Osteoblast (primary cell): ENCODE measurements around the gene PTK6. TPM values are rescaled to one million over a fixed set of nuclear protein-coding genes. Genes with fewer than 3 reads are reported as not detected.

ENCODE experiments used
- DNase-seq: peaks from one replicate; pipeline ENCODE4 v3.0.0; 2011; ENCODE audit warnings: low spot score, mixed read lengths; ENCODE audit not compliant: insufficient read length; ENCODE audit errors: missing footprints
- H2AFZ ChIP-seq: 2 replicates; pipeline ENCODE4 v1.6.0; 2011; ENCODE audit warnings: mild to moderate bottlenecking, low read length
- H3K27ac ChIP-seq: 2 replicates; pipeline ENCODE4 v1.5.1; 2011; ENCODE audit warnings: mild to moderate bottlenecking, low read depth, low read length, moderate library complexity
- H3K27me3 ChIP-seq: 2 replicates; pipeline ENCODE4 v1.6.0; 2012; ENCODE audit warnings: mild to moderate bottlenecking, control low read depth, inconsistent platforms, low read length, moderate library complexity; ENCODE audit not compliant: insufficient read depth
- H3K36me3 ChIP-seq: 2 replicates; pipeline ENCODE4 v1.5.1; 2011; ENCODE audit warnings: mild to moderate bottlenecking, low read length, control low read depth, moderate library complexity; ENCODE audit not compliant: insufficient read depth
- H3K4me1 ChIP-seq: 2 replicates; pipeline ENCODE4 v1.5.1; 2011; ENCODE audit warnings: mild to moderate bottlenecking, low read length, control low read depth, moderate library complexity; ENCODE audit not compliant: insufficient read depth
- H3K4me2 ChIP-seq: 2 replicates; pipeline ENCODE4 v1.6.0; 2011; ENCODE audit warnings: mild to moderate bottlenecking, low read length; ENCODE audit not compliant: insufficient read depth
- H3K4me3 ChIP-seq: fragments of 200-600 bp; sonication (generic); 3 replicates; pipeline ENCODE4 v1.5.1; 2012; ENCODE audit warnings: mild to moderate bottlenecking, low read length, inconsistent platforms; ENCODE audit not compliant: insufficient read depth
- H3K79me2 ChIP-seq: 2 replicates; pipeline ENCODE4 v1.6.0; 2012; ENCODE audit warnings: mild to moderate bottlenecking, low read length, control low read depth, inconsistent platforms; ENCODE audit not compliant: insufficient read depth
- H3K9me3 ChIP-seq: 2 replicates; pipeline ENCODE4 v1.5.1; 2011; ENCODE audit warnings: low read depth, low read length, control low read depth
- H4K20me1 ChIP-seq: 2 replicates; pipeline ENCODE4 v1.6.0; 2012; ENCODE audit warnings: mild to moderate bottlenecking, low read length, control low read depth; ENCODE audit not compliant: insufficient read depth
- CTCF ChIP-seq: IDR thresholded peaks from 2 replicates; pipeline ENCODE4 v1.5.1; 2011; ENCODE audit warnings: mild to moderate bottlenecking, low read depth, low read length, moderate library complexity; ENCODE audit errors: extremely low read depth
- total RNA-seq: library from RNA; depleted of rRNA; stranded (reverse); fragments of >200 nt; gene quantifications from 2 replicates; pipeline ENCODE4 v1.2.3, GENCODE V29; 2012

The PTK6 gene
- total RNA-seq, 1 donor, result not detected

- no peak for TF ChIP-seq CTCF
- no peaks in the 10 kb centered on the region for H3K4me1 ChIP-seq
- H3K27ac ChIP-seq, result no peak overlapping the region
- H3K4me3 ChIP-seq, result no peak overlapping the region
- H4K20me1 ChIP-seq, result no peaks in the 10 kb centered on the region
- no peaks in the 10 kb centered on the region for H3K27me3 ChIP-seq
- H3K36me3 ChIP-seq, result no peaks in the 10 kb centered on the region
- DNase-seq, result no peak
- no peaks in the 10 kb centered on the region for H3K79me2 ChIP-seq
- no peak overlapping the region for H2AFZ ChIP-seq
- no peaks in the 10 kb centered on the region for H3K9me3 ChIP-seq
- no peak overlapping the region for H3K4me2 ChIP-seq
Observed at GRCh38 chr20:63555661-63556381, 18.6 kb upstream of the PTK6 start.

GRCh38 chr20:63554361-63555278 is 17.4 kb upstream of the PTK6 start:
- Histone ChIP-seq H3K4me2 (no peak overlapping the region), H3K36me3 (no peaks in the 10 kb centered on the region), H3K4me3 (no peak overlapping the region), H3K4me1 (no peaks in the 10 kb centered on the region), H4K20me1 (no peaks in the 10 kb centered on the region), H2AFZ (no peak overlapping the region), H3K79me2 (no peaks in the 10 kb centered on the region), H3K27ac (no peak overlapping the region), H3K9me3 (no peaks in the 10 kb centered on the region), H3K27me3 (peaks cover under 1% of the 10 kb centered on the region)
- no peak for DNase-seq
- TF ChIP-seq CTCF, result no peak

- TF ChIP-seq CTCF, result no peak
- no peaks in the 10 kb centered on the region for H3K4me1 ChIP-seq
- no peaks in the 10 kb centered on the region for H3K36me3 ChIP-seq
- H3K27ac ChIP-seq, result no peak within 1 kb of the TSS
- H3K4me2 ChIP-seq, result peak within 1 kb of the TSS; percentile 82
- H4K20me1 ChIP-seq, result no peaks in the 10 kb centered on the region
- H3K27me3 ChIP-seq, result peaks cover 3% of the 10 kb centered on the region
- H2AFZ ChIP-seq, result peak within 1 kb of the TSS; percentile 68
- H3K4me3 ChIP-seq, result peak within 1 kb of the TSS; percentile 72
- no peaks in the 10 kb centered on the region for H3K9me3 ChIP-seq
- H3K79me2 ChIP-seq, result no peaks in the 10 kb centered on the region
- DNase-seq, result no peak
Observed at GRCh38 chr20:63553933-63554290, 16.7 kb upstream of the PTK6 start, which contains the start of gene FNDC11. Gene FNDC11, plus strand, starts transcription at chr20:63554159. Its CDS starts 1,505 bp downstream, at chr20:63555664.
